OCI-LY7 (cell line): ENCODE data around the gene CAMKK1. TPM values are rescaled to one million over a fixed set of nuclear protein-coding genes. Genes with fewer than 3 reads are reported as not detected.

Experiments
- BruUV-seq: library from RNA; stranded (reverse); fragments of 400-500 nt; replicated peaks from 2 replicates; lab custom pipeline; 2021; lab: Mats Ljungman, UMichigan
- CTCF ChIA-PET: fragments of 300-600 bp; sonication (Branson Sonifier 250); formaldehyde crosslinking; loops from one replicate; lab custom pipeline; 2022; ENCODE audit warnings: antibody characterized with exemption; ENCODE audit not compliant: unreplicated experiment; lab: Charles Lee
- POLR2A ChIA-PET: fragments of 300-600 bp; sonication (Branson Sonifier 250); formaldehyde crosslinking; loops from one replicate; lab custom pipeline; 2022; ENCODE audit warnings: antibody characterized with exemption; lab: Charles Lee
- DNase-seq: peaks from one replicate; pipeline ENCODE4 v3.0.0-alpha.2; 2015; ENCODE audit warnings: low spot score
- H2AFZ ChIP-seq: fragments of 200-600 bp; sonication (generic), shearing (Covaris generic); 2 replicates; pipeline ENCODE4 v1.6.1; 2014; ENCODE audit warnings: mild to moderate bottlenecking, antibody characterized with exemption, low read length, moderate library complexity
- H3K27ac ChIP-seq: fragments of 200-600 bp; sonication (generic); 2 replicates; pipeline ENCODE4 v1.5.1; 2014; ENCODE audit warnings: mixed run types, low read depth, mild to moderate bottlenecking, moderate library complexity, low read length, inconsistent platforms; ENCODE audit not compliant: poor library complexity, severe bottlenecking
- H3K36me3 ChIP-seq: fragments of 200-600 bp; sonication (generic); 2 replicates; pipeline ENCODE4 v1.6.1; 2014; ENCODE audit warnings: mild to moderate bottlenecking, antibody characterized with exemption, low read length, moderate library complexity, mixed read lengths; ENCODE audit not compliant: insufficient read depth
- H3K4me1 ChIP-seq: fragments of 200-600 bp; sonication (generic); 2 replicates; pipeline ENCODE4 v1.5.1; 2014; ENCODE audit warnings: mild to moderate bottlenecking, low read length; ENCODE audit not compliant: insufficient read depth, poor library complexity, severe bottlenecking
- H3K4me2 ChIP-seq: fragments of 200-600 bp; sonication (generic); 2 replicates; pipeline ENCODE4 v1.6.1; 2014; ENCODE audit warnings: mild to moderate bottlenecking, low read length
- H3K4me3 ChIP-seq: fragments of 200-600 bp; sonication (generic); 2 replicates; pipeline ENCODE4 v1.5.1; 2014; ENCODE audit warnings: mild to moderate bottlenecking, low read depth, low read length; ENCODE audit not compliant: poor library complexity, severe bottlenecking
- H3K79me2 ChIP-seq: fragments of 200-600 bp; sonication (generic); 2 replicates; pipeline ENCODE4 v1.6.1; 2016; ENCODE audit warnings: low read depth, mild to moderate bottlenecking, low read length, moderate library complexity, mixed read lengths; ENCODE audit not compliant: insufficient read depth
- H3K9me2 ChIP-seq: fragments of 200-600 bp; sonication (generic); 2 replicates; pipeline ENCODE4 v1.6.1; 2016; ENCODE audit warnings: mild to moderate bottlenecking, low read length, mixed read lengths; ENCODE audit not compliant: insufficient read depth
- H3K9me3 ChIP-seq: fragments of 200-600 bp; sonication (generic); 2 replicates; pipeline ENCODE4 v1.6.1; 2014; ENCODE audit warnings: mild to moderate bottlenecking, mixed run types, low read length, mixed read lengths
- H4K20me1 ChIP-seq: fragments of 200-600 bp; sonication (generic); 2 replicates; pipeline ENCODE4 v1.6.1; 2014; ENCODE audit warnings: mild to moderate bottlenecking, antibody characterized with exemption, low read length, moderate library complexity, mixed read lengths; ENCODE audit not compliant: insufficient read depth
- CTCF ChIP-seq: fragments of 200-600 bp; sonication (generic); conservative IDR thresholded peaks from 2 replicates; pipeline ENCODE4 v1.5.1; 2014; ENCODE audit warnings: mild to moderate bottlenecking, antibody characterized with exemption, low read length, moderate library complexity, mixed read lengths
- EZH2phosphoT487 ChIP-seq: fragments of 200-600 bp; sonication (generic); IDR thresholded peaks from 2 replicates; pipeline ENCODE4 v1.6.1; 2018; ENCODE audit warnings: low read depth, borderline replicate concordance, mild to moderate bottlenecking, mixed run types, antibody characterized with exemption, low read length, moderate library complexity, mixed read lengths
- intact Hi-C: fragments of 100-400 bp; cut with micrococcal nuclease; formaldehyde crosslinking; loops from one replicate; pipeline ENCODE4 v1.10.0; 2022; ENCODE audit not compliant: unreplicated experiment
- total RNA-seq, 2 experiments: library from RNA; depleted of rRNA in 1 of 2; stranded (reverse); fragments of >200 nt in 1 of 2; shearing (Covaris generic) in 1 of 2; gene quantifications; 2 replicates each; pipeline ENCODE4 v1.2.3, GENCODE V29; 2014 to 2022

Gene CAMKK1
- total RNA-seq, 2 experiments from 2014 or later = 2.7 TPM

GRCh38 chr17:3918372-3919122, 25.7 kb upstream of the CAMKK1 start:
- POLR2A ChIA-PET = no interaction called here
- H3K79me2 ChIP-seq = no peaks in the 10 kb centered on the region
- no peak overlapping the region for H3K4me2 ChIP-seq
- H3K4me1 ChIP-seq = peaks cover 61% of the 10 kb centered on the region
- CTCF ChIA-PET = no interaction called here
- no peak for TF ChIP-seq EZH2phosphoT487
- no peak for TF ChIP-seq CTCF
- DNase-seq = no peak
- no peaks in the 10 kb centered on the region for H4K20me1 ChIP-seq
- no peak overlapping the region for H3K27ac ChIP-seq
- H2AFZ ChIP-seq = no peak overlapping the region
- no peak overlapping the region for H3K4me3 ChIP-seq
- H3K9me2 ChIP-seq = no peaks in the 10 kb centered on the region
- intact Hi-C loops = no loop called here
- H3K9me3 ChIP-seq = no peaks in the 10 kb centered on the region
- H3K36me3 ChIP-seq = 0 out of 2 replicates have a peak, but pooled peaks cover under 1% of the 10 kb centered on the region
- no TSS peak for BruUV-seq

GRCh38 chr17:3917391-3917931, 24.6 kb upstream of the CAMKK1 start:
- Histone ChIP-seq H4K20me1 (no peaks in the 10 kb centered on the region), H3K4me3 (no peak overlapping the region), H3K4me2 (no peak overlapping the region), H3K9me3 (no peaks in the 10 kb centered on the region), H2AFZ (no peak overlapping the region), H3K36me3 (no peaks in the 10 kb centered on the region), H3K9me2 (no peaks in the 10 kb centered on the region), H3K27ac (no peak overlapping the region), H3K79me2 (no peaks in the 10 kb centered on the region), H3K4me1 (peaks cover 54% of the 10 kb centered on the region)
- POLR2A ChIA-PET = interaction anchor here (0.6 kb wide), 1 partner anchor 784 kb away, joined by 6 read pairs; no protein-coding TSS in a partner anchor
- intact Hi-C loops = no loop called here
- no TSS peak for BruUV-seq
- CTCF ChIA-PET = no interaction called here
- no peak for TF ChIP-seq CTCF
- TF ChIP-seq EZH2phosphoT487 = no peak
- no peak for DNase-seq

- BruUV-seq = no TSS peak
- intact Hi-C loops = no loop called here
- Histone ChIP-seq H3K9me3 (no peaks in the 10 kb centered on the region), H3K27ac (no peak overlapping the region), H3K4me1 (peaks cover 51% of the 10 kb centered on the region), H3K9me2 (no peaks in the 10 kb centered on the region), H4K20me1 (no peaks in the 10 kb centered on the region), H3K36me3 (no peaks in the 10 kb centered on the region), H3K79me2 (no peaks in the 10 kb centered on the region), H3K4me3 (no peak overlapping the region), H2AFZ (no peak overlapping the region; the same call in 1 of the 2 replicates), H3K4me2 (peak overlapping the region; percentile 59)
- POLR2A ChIA-PET = interaction anchor here (0.6 to 1.4 kb wide), 5 partner anchors 44 to 784 kb away, joined by 3 to 9 read pairs (median 6); no protein-coding TSS in a partner anchor
- TF ChIP-seq CTCF = no peak
- TF ChIP-seq EZH2phosphoT487 = no peak
- DNase-seq = no peak
- CTCF ChIA-PET = no interaction called here
Measured at GRCh38 chr17:3916825-3917224, 24.0 kb upstream of the CAMKK1 start.
